Measurements from ENCODE around the gene MPHOSPH9.

DNA sequence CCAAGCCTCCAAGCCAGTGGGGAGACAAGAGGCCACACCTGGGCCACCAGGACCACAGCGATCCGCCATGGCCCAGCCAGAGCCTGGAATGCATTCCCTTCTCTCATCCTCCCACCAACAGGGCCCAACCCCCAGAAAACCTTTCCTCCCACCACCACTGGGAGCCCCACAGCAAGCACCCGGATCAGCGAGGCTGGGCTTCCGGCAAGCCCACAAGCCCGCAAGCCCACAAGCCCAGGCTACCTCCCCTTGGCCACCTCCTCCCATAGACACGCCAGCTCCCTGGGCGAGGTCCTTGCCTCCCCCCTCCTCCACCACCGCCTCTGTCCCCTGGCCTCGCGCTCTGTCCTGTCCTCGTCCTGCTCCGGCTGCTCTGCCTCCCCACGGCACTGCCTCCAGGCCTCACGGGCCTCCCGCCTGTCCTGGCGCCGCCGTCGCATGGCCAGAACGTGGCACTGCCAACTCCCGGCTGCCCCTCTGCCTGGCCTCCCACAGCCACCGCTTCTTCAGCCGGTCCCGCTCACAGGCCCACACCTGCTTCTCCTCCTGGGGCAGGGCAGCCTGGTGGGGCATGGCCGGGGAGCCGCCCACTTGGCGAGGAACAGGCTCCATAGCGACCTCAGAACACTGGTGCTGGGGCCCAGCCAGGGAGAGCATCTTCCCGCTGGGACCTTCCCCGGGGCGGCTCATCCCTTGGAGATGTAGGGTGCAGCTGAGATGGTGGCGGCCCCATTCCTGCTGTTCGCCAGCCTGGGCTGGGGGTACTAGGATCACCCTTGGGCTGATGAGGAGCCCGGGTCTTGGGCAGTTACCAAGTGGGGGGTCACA lies 33.1 kb upstream of the MPHOSPH9 start:
- TF ChIP-seq, protein P1, sequence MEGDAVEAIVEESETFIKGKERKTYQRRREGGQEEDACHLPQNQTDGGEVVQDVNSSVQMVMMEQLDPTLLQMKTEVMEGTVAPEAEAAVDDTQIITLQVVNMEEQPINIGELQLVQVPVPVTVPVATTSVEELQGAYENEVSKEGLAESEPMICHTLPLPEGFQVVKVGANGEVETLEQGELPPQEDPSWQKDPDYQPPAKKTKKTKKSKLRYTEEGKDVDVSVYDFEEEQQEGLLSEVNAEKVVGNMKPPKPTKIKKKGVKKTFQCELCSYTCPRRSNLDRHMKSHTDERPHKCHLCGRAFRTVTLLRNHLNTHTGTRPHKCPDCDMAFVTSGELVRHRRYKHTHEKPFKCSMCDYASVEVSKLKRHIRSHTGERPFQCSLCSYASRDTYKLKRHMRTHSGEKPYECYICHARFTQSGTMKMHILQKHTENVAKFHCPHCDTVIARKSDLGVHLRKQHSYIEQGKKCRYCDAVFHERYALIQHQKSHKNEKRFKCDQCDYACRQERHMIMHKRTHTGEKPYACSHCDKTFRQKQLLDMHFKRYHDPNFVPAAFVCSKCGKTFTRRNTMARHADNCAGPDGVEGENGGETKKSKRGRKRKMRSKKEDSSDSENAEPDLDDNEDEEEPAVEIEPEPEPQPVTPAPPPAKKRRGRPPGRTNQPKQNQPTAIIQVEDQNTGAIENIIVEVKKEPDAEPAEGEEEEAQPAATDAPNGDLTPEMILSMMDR (IDR thresholded peaks at IDR 0.05), result no peak
- TF ChIP-seq POLR2A (IDR thresholded peaks at IDR 0.05), result no peak

Data from uterus (tissue), 2 donors.